Fibroblast of mammary gland (primary cell): ENCODE results near the gene PPP4R3B.

Experiments
- DNase-seq: peaks from one replicate; pipeline ENCODE4 v3.0.0-alpha.2; 2010; ENCODE audit warnings: low read depth
- H3K4me3 ChIP-seq: 2 replicates; pipeline ENCODE4 v1.5.1; 2011; ENCODE audit warnings: low read depth, mild to moderate bottlenecking, low read length, moderate library complexity; ENCODE audit not compliant: control insufficient read depth
- TF ChIP-seq, protein P1 (sequence below): conservative IDR thresholded peaks from 2 replicates; pipeline ENCODE4 v1.5.1; 2011; ENCODE audit warnings: low read depth, low read length, inconsistent platforms; ENCODE audit not compliant: control insufficient read depth, insufficient read depth

Gene PPP4R3B

GRCh38 chr2:55617175-55618024, at the start of gene PPP4R3B:
Gene PPP4R3B (minus strand): TSS chr2:55617622. CDS start chr2:55617285, 337 bp downstream.
- peak; percentile 99 for DNase-seq
- TF ChIP-seq, protein P1, sequence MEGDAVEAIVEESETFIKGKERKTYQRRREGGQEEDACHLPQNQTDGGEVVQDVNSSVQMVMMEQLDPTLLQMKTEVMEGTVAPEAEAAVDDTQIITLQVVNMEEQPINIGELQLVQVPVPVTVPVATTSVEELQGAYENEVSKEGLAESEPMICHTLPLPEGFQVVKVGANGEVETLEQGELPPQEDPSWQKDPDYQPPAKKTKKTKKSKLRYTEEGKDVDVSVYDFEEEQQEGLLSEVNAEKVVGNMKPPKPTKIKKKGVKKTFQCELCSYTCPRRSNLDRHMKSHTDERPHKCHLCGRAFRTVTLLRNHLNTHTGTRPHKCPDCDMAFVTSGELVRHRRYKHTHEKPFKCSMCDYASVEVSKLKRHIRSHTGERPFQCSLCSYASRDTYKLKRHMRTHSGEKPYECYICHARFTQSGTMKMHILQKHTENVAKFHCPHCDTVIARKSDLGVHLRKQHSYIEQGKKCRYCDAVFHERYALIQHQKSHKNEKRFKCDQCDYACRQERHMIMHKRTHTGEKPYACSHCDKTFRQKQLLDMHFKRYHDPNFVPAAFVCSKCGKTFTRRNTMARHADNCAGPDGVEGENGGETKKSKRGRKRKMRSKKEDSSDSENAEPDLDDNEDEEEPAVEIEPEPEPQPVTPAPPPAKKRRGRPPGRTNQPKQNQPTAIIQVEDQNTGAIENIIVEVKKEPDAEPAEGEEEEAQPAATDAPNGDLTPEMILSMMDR: peak; percentile 15
- H3K4me3 ChIP-seq: peak within 1 kb of the TSS; percentile 98

DNA sequence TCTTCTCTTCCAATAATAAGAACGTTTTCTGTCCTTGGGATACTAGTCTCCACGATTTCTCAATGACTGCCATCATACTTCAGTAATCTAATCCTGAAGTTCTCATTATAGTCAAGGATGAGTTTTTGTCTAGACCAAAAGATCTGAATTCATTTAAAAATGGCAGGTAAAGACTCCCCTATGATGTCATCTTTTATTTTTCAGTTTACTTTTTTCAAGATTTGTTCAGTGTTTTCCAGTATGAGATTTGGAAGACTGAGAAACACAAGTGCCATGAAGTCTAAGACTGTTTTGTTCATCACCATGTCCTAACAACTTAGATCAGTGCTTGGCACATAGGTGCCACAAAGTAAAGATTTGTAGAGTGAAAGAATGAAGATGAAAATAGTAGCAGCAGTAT, 35.8 kb upstream of the PPP4R3B start:
- DNase-seq: no peak
- H3K4me3 ChIP-seq: no peak overlapping the region
- TF ChIP-seq, protein P1: no peak

DNA sequence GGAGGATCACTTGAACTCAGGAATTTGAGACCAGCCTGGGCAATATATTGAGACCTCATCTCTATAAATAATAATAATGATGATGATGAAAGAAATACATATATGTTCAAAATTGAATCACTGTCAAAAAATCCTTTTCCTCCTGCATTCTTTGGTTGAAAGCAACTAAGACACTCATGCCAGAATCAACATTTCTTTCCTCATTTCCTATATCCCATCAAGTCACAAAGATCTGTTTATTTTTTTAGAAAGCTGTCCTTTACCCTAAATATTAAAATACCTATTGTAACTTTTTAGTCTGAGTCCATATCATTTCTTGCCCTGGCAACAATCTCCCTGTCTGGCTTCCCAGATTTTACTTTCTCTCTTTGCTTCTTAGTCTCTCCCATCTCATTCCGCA, 31.8 kb upstream of the PPP4R3B start:
- DNase-seq: no peak
- H3K4me3 ChIP-seq: no peak overlapping the region
- TF ChIP-seq, protein P1: no peak

GRCh38 chr2:55636831-55637230, 19.4 kb upstream of the PPP4R3B start:
- no peak for DNase-seq
- TF ChIP-seq, protein P1: no peak
- no peak overlapping the region for H3K4me3 ChIP-seq

DNA sequence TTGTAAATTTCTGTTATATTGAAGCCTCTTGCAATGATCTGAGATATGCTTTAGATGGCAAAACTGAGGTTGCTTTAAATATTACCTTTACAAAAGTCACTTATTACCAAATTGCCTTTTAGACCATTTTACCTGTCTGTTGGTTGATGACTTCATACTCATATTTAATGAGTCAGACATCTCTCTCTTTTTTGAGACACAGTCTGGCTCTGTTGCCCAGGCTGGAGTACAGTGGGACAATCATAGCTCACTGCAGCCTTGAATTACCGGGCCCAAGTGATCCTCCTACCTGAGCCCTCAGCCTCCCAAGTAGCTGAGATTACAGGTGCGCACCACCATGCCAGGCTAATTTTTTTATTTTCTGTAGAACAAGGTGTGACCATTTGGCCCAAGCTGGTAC, 11.5 kb upstream of the PPP4R3B start:
- no peak overlapping the region for H3K4me3 ChIP-seq
- TF ChIP-seq, protein P1: no peak
- no peak for DNase-seq

DNA sequence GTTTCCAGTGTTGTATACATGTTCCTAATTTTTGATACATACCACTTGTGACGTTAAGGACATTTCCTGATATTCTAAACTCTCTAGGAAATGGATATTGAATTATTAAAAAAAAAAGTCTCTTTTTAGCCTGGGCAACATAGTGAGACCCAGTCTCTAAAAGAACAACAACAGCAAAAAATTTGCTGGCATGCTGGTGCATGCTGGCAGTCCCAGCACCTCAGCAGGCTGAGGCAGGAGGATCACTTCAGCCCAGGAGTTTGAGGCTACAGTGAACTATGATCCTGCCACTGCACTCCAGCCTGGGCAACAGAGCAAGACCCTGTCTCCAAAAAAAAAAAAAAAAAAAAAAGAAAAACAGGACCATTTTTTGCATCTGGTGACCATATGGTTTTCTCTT, 10.5 kb upstream of the PPP4R3B start:
- TF ChIP-seq, protein P1: no peak
- DNase-seq: no peak
- H3K4me3 ChIP-seq: no peak overlapping the region
